H1 (cell line): ENCODE results near the gene ANKRD6. TPM values are rescaled to one million over a fixed set of nuclear protein-coding genes. Genes with fewer than 3 reads are reported as not detected.

Source experiments
- BRCA1 ChIP-seq: IDR thresholded peaks from 2 replicates; pipeline ENCODE4 v1.6.1; 2012; ENCODE audit warnings: low read depth, low read length, improper control_type of control experiment
- CEBPB ChIP-seq: IDR thresholded peaks from 2 replicates; pipeline ENCODE4 v1.6.1; 2012; ENCODE audit warnings: low read depth, low read length
- CHD7 ChIP-seq: fragments of 300-600 bp; sonication (generic); IDR thresholded peaks from 2 replicates; pipeline ENCODE4 v1.7.1; 2012; ENCODE audit warnings: low read length, moderate library complexity, mild to moderate bottlenecking, inconsistent platforms; ENCODE audit not compliant: insufficient replicate concordance
- E2F6 ChIP-seq: IDR thresholded peaks from 2 replicates; pipeline ENCODE4 v1.6.1; 2012; ENCODE audit warnings: inconsistent platforms
- EP300 ChIP-seq, 2 experiments: IDR thresholded peaks; 1 replicate in 1 of 2; 2 replicates in 1 of 2; pipeline ENCODE4 v1.6.1; 2011 to 2012; ENCODE audit warnings: low read depth in 2 of 2, low read length in 2 of 2, mild to moderate bottlenecking in 2 of 2, borderline replicate concordance in 1 of 2, inconsistent platforms in 1 of 2, moderate library complexity in 1 of 2
- GABPA ChIP-seq: IDR thresholded peaks from 2 replicates; pipeline ENCODE4 v1.6.1; 2011; ENCODE audit warnings: mild to moderate bottlenecking, low read length, moderate library complexity, borderline replicate concordance; ENCODE audit not compliant: insufficient read depth
- HDAC6 ChIP-seq: IDR thresholded peaks from one replicate; pipeline ENCODE4 v1.7.1; 2012; ENCODE audit warnings: low read depth, mild to moderate bottlenecking, inconsistent platforms, low read length, moderate library complexity
- RXRA ChIP-seq: IDR thresholded peaks from 2 replicates; pipeline ENCODE4 v1.6.1; 2011; ENCODE audit warnings: low read depth, mild to moderate bottlenecking, low read length, moderate library complexity; ENCODE audit not compliant: insufficient read depth
- SIX5 ChIP-seq: IDR thresholded peaks from 2 replicates; pipeline ENCODE4 v1.6.1; 2011; ENCODE audit warnings: mild to moderate bottlenecking, low read depth, low read length
- TBP ChIP-seq: IDR thresholded peaks from 2 replicates; pipeline ENCODE4 v1.6.1; 2011; ENCODE audit warnings: low read depth, low read length, improper control_type of control experiment
- polyA plus RNA-seq, 7 experiments: library from polyadenylated mRNA; depleted of rRNA in 3 of 7; stranded (reverse) in 5 of 7; unstranded in 2 of 7; fragments of >200 nt in 5 of 7; fragments of 200-250 nt in 2 of 7; gene quantifications; 1 replicate in 5 of 7; 2 replicates in 1 of 7; 4 replicates in 1 of 7; pipeline versions ENCODE4 v1.2.1 to v1.2.3, GENCODE V29; 2011 to 2013; ENCODE audit warnings: missing spikeins in 2 of 7, mixed read lengths in 2 of 7
- total RNA-seq: library from RNA; stranded (reverse); fragmentation: NEBNext Ultra II Directional; extraction: Animal tissue kit (Norgen Biotek cat#: 25700); gene quantifications from 2 replicates; pipeline ENCODE4 v1.2.1, GENCODE V29; 2021

Gene ANKRD6
- total and polyA plus RNA-seq, 2 of the 8 experiments (the other 6 are each of a cell fraction or from before 2014, with no cell fraction given): 5.9 to 12.8 TPM

GRCh38 chr6:89527634-89528033 is 94.7 kb downstream of the ANKRD6 start (continued):
- no peak for TF ChIP-seq CHD7
- no peak for TF ChIP-seq EP300 (IDR thresholded peaks at IDR 0.05; ENCODE audit: borderline replicate concordance in 1 of 2, low read depth in 2 of 2, low read length in 2 of 2)
- no peak for TF ChIP-seq TBP
- no peak for TF ChIP-seq BRCA1
- no peak for TF ChIP-seq SIX5
- no peak for TF ChIP-seq E2F6
- no peak for TF ChIP-seq HDAC6
- no peak for TF ChIP-seq RXRA
- TF ChIP-seq CEBPB: no peak
- TF ChIP-seq GABPA: no peak
- TF ChIP-seq, all 59 proteins: peak for 0
